ENCODE data around the gene LMOD3.

Gene LMOD3

DNA sequence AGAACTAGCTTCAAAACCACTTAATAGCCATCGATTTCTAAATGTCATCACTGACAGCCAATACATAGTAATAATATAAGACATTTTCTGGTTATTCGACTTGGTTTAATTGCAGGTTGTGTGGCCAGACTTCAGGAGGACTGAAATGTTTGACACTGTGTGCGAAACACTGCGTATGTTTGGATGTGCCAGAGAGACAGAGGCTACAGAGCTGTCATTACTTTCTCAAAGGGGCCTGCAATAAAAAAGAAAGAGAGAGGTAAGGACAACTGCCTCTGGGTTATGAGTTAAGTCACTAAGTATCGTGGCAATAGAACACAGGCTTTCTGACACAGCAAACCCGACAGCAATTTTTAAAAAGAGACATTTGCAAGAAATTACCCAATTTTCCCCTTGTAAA, 882 bp downstream of the LMOD3 start:
- DNase-seq, result no peak

DNA sequence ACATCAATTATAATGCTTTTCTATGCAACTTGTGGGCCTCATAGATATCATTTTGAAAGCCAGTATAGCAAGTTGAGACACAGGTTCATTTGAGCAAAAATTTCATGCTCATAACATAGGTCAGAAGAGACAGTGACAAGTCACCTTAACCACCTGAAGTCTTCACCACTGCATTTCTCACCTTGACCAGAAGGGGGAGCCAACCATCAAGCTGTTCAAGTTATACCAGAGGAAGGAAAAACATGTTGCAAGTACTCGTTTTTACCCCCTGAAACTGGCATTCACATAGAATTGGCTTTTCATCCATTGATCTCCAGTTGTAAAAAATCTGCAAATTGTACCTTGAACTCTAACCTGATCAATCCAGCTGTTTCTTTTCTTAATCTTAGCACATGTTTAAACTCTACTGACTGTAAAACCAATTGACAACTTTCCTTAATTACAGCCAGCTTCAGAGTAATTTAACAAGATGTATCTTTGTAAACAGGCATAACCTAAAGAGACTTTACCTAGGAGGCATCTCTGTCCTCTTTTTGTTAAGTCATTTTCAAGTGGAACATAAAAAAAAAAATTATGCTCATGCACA, 1.4 kb downstream of the LMOD3 start:
- DNase-seq, result peak; percentile 67

DNA sequence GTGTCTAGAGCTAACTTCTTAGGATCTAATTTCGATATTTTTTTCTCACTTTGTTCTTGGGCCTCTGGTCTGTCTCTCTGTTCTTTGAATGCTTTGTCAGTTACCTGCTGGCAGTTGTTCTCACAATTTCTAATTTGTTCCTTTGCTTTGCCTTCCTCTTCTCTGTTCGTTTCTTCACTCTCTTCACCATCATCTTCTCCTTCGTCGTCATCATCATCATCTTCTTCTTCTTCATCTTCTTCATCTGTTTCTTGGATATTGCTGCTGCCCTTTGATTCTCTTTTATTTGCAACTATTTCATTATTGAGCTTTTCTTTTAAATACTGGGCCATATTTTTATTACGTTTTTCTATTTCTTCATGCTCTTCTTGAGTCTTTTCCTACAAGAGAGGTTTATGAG, 2.7 kb downstream of the LMOD3 start:
- no peak for DNase-seq

DNA sequence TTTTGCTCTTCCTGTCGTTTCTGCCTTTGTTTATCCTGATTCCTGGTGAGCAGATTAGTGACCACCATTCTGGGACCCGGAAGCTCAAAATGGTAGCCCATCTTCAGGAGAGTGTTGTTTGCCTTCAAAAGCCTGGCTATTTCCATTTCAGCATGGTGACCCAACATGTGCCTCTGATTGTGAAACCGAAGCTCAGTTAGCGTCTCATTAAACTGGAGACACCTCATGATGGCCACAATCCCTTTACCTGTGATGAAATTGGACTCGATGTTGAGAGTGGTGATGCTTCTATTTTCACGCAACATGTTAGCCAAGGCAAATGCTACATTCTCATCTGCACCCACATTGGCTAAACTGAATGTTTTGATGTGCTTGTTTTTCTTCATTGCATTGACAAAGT, 3.3 kb downstream of the LMOD3 start:
- DNase-seq, result no peak

DNA sequence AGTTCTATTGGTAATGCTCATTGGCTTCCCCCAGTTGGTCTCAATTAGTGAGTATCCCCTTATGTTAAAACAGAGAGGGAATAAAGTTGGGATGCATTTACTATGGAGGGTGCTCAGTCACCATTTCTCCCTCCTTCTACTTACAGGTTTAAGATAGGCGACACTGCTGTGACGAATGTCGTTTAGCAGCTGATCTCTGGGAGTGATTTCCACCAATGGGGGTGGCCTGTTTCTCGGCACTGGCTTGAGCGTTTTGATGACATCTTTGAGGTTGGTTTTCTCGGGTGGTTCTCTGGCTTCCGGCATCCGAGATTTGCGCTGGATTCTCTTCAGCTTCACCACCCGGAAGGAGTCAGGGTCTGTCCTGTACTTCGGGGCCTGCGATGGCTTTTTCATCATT, 3.8 kb downstream of the LMOD3 start:
- no peak for DNase-seq

DNA sequence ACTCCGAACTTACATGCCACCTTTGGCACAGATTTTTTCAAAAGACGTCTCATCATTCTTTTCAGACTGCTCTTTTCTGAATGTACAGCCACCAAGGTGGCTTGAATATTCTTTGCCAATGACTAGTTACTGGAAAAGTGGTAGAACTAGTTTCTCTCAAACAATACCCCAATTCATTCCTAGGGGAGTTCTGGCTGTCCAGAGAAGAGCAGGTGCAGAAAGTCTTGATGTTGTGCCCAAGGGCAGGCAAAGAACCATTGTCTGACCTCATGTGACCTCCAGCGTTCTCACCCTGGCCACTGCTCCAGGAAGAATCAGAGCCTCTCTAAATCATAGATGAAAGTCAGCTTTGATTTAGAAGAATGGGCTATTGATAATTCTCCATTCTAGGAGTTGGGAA, 5.5 kb downstream of the LMOD3 start:
- DNase-seq, result no peak

DNA sequence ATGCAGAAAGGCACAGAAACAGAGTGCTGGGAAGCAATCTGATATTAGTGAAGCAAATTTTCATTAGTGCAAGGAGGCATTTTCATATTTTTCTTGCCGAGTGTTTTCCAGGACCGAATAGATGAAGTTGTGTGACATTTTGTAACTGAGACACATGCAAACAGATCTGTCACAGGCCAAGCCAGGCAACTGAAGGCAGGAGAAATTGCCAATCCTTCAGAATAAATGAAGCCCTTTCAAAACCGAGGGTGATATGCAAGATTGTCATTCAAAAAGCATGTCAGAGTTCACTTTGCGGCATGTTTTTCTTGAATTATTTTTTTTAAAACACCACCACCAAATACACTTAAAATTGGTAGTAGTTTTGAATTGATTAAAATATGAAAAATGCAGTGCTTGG, 6.2 kb downstream of the LMOD3 start:
- DNase-seq, result no peak

DNA sequence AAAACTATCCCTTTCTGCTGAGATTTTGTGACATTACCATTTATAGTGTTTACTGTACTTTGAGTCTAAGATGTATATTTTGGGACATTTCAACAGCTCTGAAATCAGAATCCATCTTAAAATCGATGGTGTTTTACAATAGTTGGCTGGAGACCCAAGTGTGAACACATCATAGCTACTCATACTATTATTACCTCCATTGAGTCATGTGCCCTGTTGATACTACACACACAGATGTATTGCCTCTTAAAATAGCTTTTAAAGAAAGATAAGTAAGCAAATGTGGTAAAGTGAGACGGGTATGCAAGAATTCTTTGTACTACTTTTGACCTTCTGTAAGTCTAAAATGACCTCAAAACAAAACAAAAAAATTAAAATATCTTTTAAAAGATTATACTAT, 6.7 kb downstream of the LMOD3 start:
- no peak for DNase-seq

DNA sequence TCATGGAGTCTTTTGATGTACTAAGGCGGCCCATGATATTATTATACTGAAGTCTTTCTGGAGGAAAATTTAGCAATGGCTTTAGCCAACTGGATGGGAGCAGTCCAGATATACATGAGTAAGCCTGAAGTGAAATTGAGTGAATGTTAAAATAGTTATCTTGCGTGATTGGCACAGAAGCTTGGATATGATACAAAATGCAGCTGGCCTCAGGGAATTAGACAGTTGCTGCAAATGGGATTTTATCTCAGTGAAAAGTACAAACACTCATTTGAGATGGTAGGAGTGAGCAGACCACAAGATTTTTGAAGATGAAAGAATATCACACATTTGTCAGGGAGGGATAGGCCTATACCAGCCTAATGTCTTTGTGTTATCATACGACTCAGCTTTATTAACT, 8.9 kb downstream of the LMOD3 start:
- DNase-seq, result no peak

DNA sequence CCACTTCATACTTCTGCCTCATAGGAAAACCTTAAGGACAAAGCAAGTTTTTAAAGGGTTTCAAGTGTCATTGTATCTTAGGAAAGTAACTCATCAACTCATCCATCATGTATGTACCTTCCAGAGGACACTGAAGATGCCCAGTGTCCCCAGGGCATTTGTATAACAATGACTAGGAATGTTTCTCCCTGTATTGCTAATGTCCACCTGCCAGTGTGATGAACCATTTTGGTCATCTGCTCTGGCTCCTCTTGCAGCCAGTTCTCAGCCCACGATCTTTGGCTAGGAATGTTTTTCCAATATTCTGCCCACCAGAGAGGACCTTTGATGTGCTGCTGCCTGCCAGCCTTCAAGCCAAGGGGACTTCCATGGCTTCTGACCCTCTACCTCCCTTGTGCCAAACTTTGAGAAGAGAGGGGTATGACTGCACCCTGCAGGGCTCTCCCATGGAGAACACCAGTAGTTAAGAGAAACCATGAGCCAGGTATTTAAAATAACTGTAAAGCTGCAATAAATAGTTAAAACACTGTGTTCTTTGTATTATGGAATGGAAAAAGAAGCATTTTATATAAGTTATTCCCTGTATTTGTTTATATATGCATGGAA, 11.4 kb downstream of the LMOD3 start:
- DNase-seq, result no peak

DNA sequence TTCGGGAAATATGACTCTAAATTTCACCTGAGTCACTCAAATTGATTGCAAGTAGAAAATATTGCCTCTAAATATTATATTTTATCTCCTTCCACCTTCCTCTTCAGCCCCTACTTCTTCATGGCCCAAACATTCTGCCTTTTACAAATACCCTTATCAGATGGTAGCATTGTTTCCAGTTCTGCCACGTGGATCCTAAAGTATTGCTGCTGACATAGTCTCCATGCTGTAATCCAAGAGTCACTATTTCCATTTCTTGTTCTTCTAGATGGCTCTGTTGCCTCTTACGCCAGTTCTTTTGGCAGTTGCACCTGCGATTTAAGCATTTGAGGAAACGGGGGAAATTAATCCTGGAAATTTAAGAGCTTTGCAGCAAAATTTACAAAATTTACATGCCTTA, 13.6 kb downstream of the LMOD3 start:
- DNase-seq, result no peak

DNA sequence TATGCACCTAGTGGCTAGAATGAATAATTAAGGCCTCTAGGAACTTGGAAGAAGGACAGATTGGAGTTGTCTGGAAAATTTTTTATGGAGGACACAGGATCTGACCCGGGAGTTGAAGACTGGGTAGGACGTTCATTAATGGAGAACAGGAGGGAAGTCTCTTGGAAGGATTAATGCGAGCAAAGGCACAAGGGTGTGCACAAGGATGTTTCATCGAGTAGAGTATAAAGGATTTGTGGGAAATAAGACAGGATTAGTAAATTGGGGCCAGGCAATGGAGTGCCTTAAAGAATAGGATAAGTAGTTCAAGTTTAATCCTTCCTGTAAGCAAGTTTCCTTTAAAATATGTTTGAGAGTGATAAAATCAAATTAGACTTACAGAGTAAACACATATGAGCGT, 14.6 kb downstream of the LMOD3 start:
- DNase-seq, result no peak

DNA sequence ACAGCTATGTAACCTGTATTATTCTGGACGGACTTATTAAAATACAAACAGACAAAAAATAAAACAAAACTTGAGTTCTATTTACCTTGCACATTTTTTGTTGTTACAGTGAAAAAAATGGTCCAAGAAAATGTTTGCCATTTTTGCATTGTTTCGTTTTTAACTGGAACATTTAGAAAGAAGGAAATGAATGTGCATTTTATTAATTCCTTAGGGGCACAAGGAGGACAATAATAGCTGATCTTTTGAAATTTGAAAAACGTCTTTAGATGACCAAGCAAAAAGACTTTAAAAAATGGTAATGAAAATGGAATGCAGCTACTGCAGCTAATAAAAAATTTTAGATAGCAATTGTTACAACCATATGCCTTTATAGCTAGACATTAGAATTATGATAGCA, 17.1 kb downstream of the LMOD3 start:
- DNase-seq, result no peak

DNA sequence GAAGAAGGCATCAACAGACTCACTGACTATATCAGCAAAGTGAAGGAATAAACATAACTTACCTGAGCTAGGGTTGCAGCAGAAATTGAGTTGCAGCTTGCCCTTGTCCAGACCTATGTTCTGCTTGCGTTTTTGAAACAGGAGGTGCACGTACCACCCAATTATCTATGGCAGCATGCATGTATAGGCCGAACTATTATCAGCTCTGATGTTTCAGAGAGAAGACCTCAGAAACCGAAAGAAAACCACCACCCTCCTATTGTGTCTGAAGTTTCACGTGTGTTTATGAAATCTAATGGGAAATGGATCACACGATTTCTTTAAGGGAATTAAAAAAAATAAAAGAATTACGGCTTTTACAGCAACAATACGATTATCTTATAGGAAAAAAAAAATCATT, 17.8 kb downstream of the LMOD3 start:
- DNase-seq, result no peak

DNA sequence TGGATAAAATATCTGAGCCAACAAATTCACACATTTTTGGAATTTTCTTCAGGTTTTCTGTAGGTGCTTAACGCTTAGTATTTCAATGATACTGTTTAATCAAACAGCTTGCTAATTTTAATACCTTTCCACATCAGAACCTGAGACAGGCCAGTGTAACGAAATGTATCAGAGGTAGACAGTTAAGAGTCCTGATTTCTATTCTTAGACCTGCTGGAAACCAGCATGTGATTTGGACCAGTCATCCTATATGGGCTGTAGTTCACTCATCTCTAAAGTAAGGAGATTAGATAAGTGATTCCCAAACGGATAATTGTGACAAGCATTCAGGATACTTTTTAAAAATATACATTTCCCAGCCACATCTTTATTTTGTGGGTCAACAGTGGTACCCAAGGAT, 19.3 kb downstream of the LMOD3 start:
- DNase-seq, result no peak

DNA sequence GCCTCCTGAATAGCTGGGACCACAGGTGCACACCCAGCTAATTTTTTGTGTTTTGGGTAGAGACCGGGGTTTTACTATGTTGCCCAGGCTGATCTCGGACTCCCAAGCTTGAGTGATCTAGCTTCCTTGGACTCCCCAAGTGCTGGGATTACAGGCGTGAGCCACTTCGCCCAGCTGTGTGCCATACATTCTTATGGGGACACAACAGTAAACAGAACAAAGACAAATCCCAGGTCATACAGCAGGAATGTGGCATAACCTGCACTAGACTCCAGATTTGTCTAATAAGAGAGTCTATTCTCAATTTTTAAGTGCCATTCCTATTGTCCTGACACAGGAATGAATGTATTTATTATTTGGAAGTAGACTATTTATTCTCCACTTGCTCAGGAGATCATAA, 20.0 kb downstream of the LMOD3 start:
- no peak for DNase-seq

DNA sequence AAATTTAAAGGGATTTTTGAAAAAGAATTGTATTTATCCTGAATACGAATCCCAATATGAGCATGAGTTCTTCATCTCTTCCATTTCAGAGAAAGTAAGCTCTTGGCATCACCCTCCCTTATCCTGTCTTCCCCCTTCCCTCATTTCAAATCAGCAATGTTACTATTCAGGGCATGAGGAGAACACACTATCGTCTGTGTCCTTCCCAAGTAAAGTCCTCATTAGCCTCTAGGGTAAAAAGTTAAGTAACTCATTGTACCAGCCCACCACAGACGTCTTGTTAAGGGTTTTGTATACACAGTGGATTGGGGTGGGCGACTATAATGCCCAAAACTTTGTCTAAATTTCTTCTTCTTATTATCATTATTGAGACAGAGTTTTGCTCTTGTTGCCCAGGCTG, 22.8 kb downstream of the LMOD3 start:
- no peak for DNase-seq

DNA sequence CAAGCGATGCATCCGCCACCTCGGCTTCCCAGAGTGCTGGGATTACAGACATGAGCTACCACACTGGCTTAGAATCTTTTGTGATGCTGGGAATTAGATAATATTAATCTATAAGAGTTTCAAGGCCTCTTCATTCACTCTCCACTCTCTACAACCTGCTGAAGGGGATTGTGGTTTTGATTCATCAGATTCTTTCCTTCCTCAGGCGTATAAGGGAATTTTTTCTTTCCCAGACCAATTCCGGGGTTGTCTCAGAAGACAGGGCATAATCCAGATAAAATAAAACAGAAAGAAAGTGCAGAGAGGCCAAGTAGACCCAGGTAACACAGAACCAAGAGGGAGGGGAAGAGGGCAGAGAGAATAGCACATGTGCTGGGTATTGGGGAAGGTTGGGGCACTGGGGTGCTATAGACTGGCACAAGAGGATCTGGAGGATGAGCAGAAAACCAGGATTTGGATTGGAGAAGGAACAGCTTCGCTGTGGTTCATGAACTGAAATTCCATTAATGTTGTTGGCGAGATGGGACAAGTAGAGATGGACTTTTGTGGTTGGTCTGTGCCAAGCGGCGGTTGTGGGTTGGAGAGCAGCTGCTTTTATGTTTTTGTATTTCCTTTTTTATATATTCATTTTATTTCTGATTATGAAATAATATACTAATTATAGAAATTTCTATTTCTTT, 24.8 kb downstream of the LMOD3 start:
- DNase-seq, result no peak

DNA sequence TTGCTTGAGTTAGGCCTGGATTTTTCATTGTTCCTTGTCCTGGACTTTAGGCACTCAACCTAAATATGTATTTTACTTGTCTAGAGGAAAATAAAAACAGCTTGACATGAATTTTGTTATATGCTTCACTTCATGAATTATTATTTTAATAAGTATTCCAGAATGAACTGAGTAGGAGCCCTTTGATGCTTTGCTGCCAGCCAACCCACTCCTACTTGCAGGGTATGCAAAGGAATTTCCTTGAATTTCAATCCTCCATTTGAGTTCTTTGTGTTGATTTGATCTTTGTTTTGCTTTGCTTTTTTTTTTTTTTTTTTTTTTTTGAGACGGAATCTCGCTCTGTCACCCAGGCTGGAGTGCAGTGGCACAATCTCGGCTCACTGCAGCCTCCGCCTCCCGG, 26.1 kb downstream of the LMOD3 start:
- no peak for DNase-seq

DNA sequence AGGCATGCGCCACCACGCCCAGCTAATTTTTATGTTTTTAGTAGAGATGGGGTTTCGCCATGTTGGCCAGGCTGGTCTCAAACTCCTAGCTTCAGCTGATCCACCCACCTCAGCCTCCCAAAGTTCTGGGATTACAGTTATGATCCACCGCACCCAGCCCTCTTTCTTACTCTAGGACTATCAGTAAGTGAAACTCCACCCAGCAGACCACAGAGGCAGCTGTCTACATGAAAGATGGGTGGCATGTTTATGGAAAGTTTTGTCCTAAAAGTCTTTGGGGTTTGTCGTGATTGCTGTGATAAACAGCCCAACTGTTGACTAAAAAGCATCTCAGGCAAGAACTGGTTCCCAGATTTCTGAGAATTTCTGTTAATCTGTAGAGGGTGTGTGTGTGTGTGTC, 26.8 kb downstream of the LMOD3 start:
- DNase-seq, result no peak

DNA sequence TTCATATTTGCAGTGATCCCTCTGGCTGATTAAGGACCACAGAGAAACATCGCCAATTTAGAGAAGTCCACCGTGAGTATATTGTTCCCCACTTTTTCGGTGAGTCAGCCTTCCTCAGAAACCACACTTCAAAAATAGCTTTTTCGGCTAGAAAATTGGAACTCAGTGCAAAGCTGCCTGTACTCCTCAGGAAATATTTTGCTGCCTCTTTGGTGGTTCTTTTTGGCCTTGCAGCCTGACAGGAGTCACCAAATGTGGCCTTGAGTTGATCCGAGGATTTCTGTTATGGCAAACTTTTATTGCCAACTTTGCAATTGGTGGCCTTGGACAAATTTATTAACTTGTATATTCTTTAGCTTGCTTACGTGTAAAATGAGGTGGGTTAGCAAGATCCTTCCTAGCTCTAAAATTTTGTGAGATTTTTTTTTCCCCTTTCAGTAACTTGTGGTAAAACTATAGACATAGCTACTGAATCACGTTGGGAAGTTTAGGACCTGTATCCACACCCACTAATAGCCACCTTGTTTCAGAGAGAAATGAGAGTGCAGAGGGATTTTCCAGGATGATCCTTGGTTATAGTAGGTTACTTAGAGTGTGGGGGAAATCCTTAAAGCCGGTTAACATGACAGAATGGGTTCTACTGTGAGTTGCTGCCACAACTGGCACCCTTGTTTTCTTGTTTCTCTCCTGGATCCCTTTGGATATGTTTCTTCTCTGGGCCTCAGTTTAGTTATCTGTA, 27.8 kb downstream of the LMOD3 start:
- no peak for DNase-seq

DNA sequence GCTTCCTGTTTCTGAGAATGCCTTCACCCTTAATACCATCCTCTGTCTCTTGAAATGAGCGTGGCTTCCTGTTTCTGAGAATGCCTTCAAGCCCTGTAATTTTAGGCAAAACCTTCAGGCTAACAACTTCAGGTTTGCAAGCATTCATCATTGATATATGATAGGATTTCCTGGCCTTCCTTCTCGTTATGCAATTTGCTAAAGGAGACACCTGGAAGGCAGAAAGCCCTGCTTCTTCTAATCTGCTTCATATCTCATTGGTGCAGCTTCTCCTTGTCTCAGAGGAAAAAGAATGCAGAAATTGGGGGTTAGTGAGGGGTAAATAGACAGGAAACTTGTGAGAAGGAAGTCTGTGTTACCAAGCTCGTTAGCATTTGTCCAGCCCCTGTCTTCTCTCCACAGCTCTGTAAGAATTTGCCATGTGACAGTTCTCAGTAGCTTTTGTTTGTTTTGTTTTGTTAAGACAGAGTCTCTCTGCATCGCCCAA, 30.3 kb downstream of the LMOD3 start:
- no peak for DNase-seq

DNA sequence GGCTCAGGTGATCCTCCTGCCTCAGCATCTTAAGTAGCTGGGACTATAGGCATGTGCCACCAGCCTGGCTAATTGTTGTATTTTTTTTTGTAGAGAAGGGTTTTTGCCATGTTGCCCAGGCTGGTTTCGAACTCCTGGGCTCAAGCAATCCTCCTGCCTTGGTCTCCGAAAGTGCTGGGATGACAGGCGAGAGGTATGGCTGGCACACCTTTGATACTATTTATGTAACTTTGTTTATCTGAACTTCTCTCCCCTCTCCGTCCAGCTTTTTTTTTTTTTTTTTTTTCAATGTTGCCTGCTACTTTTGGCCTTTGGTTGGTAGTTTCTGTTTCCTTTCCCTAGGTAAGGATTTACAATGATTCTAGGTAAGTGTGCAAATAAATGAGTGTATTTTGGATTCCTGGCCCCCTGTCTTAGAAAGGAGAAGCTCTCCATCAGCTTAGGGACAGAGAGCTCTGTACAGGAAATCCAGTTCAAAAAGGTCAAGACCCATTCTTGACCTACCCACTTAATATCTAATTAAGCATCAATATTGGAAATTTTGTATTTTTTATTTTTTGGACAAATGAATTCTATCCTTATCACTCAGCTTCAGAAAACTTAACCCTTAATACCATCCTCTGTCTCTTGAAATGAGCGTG, 30.9 kb downstream of the LMOD3 start:
- no peak for DNase-seq

DNA sequence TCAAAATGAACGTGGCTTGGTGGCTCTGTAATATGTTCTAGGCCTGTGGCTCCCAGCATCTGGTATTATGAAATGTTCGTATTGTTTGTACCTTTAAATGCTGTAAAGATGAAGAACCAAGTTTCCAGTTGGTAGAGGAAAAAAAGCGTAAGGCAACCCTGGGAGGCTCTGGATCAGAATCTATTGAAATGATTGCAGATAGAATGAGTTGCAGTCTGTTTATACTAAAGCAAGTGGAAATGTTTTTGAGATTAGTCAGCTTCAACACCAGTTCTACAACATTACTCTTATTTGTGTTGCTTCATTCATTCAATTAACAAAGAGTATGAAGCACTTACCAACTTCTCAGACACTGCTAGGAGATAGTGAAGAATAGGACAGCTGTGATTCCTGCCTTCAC, 32.4 kb downstream of the LMOD3 start:
- no peak for DNase-seq

All from activated CD4-positive, alpha-beta T cell treated with anti-CD3 and anti-CD28 coated beads for 1 hour (primary cell).